Measurements from ENCODE around the gene TUBA4B. TPM values are rescaled to one million over a fixed set of nuclear protein-coding genes. Genes with fewer than 3 reads are reported as not detected.

The TUBA4B gene
- total RNA-seq, 4 donors from 2014 or later = not detected

GRCh38 chr2:219213026-219213415 lies 40.0 kb upstream of the TUBA4B start:
- DNase-seq = no peak
- Histone ChIP-seq H3K4me3 (no peak overlapping the region), H3K27me3 (no peaks in the 10 kb centered on the region), H3K27ac (no peak overlapping the region), H3K9me3 (no peaks in the 10 kb centered on the region), H3K4me1 (peaks cover 9 to 20% (median 18%) of the 10 kb centered on the region in 4 donors), H3K36me3 (peaks cover 0 to 4% (median 0%) of the 10 kb centered on the region in 4 donors)
- TF ChIP-seq EP300 (IDR thresholded peaks at IDR 0.05; ENCODE audit: low read depth) (no peak), POLR2AphosphoS5 (IDR thresholded peaks at IDR 0.05) (no peak), POLR2A (IDR thresholded peaks at IDR 0.05) (no peak), CTCF (IDR thresholded peaks at IDR 0.05) (no peak)
- in situ Hi-C loops (cut with MboI; ENCODE audit: low pct_ligation_motif_present in 1 of 4, low pct_unique_long_range_greater_than_20kb in 1 of 4, low sequenced_read_pairs in 3 of 4) = loop anchor here in 1 of 4 donors (10.0 kb wide), 1 partner anchor 48 kb away; the partner anchor contains the start of gene NHEJ1
- WGBS, 2 donors (ENCODE audit: low coverage in 1 of 2) = 91 to 100% methylated on average over 1 to 8 of the region's 8 CpGs
- intact Hi-C loops (cut with DNase I; ENCODE audit: low total_unique reads) = no loop called here

GRCh38 chr2:219213486-219214071 lies 39.5 kb upstream of the TUBA4B start:
- WGBS, 2 donors (ENCODE audit: low coverage in 1 of 2) = 88% methylated on average over 10 of the region's 10 CpGs; no CpG with 5 or more reads in 1 of the 2 donors
- H3K27ac ChIP-seq = no peak overlapping the region
- no peak for DNase-seq
- no peak overlapping the region for H3K4me3 ChIP-seq
- intact Hi-C loops (cut with DNase I; ENCODE audit: low total_unique reads) (no loop called here), in situ Hi-C loops (cut with MboI; ENCODE audit: low pct_ligation_motif_present in 1 of 4, low pct_unique_long_range_greater_than_20kb in 1 of 4, low sequenced_read_pairs in 3 of 4) (loop anchor here in 1 of 4 donors (10.0 kb wide), 1 partner anchor 49 kb away; the partner anchor contains the start of gene NHEJ1)
- no peak for TF ChIP-seq EP300 (IDR thresholded peaks at IDR 0.05; ENCODE audit: low read depth)
- TF ChIP-seq POLR2A (IDR thresholded peaks at IDR 0.05) = no peak
- TF ChIP-seq CTCF (IDR thresholded peaks at IDR 0.05) = no peak
- TF ChIP-seq POLR2AphosphoS5 (IDR thresholded peaks at IDR 0.05) = no peak
- no peaks in the 10 kb centered on the region for H3K27me3 ChIP-seq
- H3K9me3 ChIP-seq = no peaks in the 10 kb centered on the region
- H3K4me1 ChIP-seq = peaks cover 11 to 21% (median 19%) of the 10 kb centered on the region in 4 donors
- peaks cover 0 to 4% (median 0%) of the 10 kb centered on the region in 4 donors for H3K36me3 ChIP-seq

GRCh38 chr2:219214141-219214540 lies 38.9 kb upstream of the TUBA4B start:
- H3K4me1 ChIP-seq = peaks cover 12 to 27% (median 22%) of the 10 kb centered on the region in 4 donors
- intact Hi-C loops (cut with DNase I; ENCODE audit: low total_unique reads) (no loop called here), in situ Hi-C loops (cut with MboI; ENCODE audit: low pct_ligation_motif_present in 1 of 4, low pct_unique_long_range_greater_than_20kb in 1 of 4, low sequenced_read_pairs in 3 of 4) (loop anchor here in 1 of 4 donors (10.0 kb wide), 1 partner anchor 49 kb away; the partner anchor contains the start of gene NHEJ1)
- no peak overlapping the region for H3K4me3 ChIP-seq
- TF ChIP-seq POLR2AphosphoS5 (IDR thresholded peaks at IDR 0.05) = no peak
- no peak for TF ChIP-seq EP300 (IDR thresholded peaks at IDR 0.05; ENCODE audit: low read depth)
- TF ChIP-seq CTCF (IDR thresholded peaks at IDR 0.05) = no peak
- no peak for TF ChIP-seq POLR2A (IDR thresholded peaks at IDR 0.05)
- WGBS, 2 donors (ENCODE audit: low coverage in 1 of 2) = 96% methylated on average over 15 of the region's 15 CpGs; no CpG with 5 or more reads in 1 of the 2 donors
- H3K9me3 ChIP-seq = no peaks in the 10 kb centered on the region
- H3K36me3 ChIP-seq = peaks cover 0 to 4% (median 0%) of the 10 kb centered on the region in 4 donors
- DNase-seq = no peak
- H3K27me3 ChIP-seq = no peaks in the 10 kb centered on the region
- no peak overlapping the region for H3K27ac ChIP-seq

GRCh38 chr2:219214786-219215185 lies 38.3 kb upstream of the TUBA4B start:
- WGBS, 2 donors (ENCODE audit: low coverage in 1 of 2) = 95% methylated on average over 6 of the region's 6 CpGs; no CpG with 5 or more reads in 1 of the 2 donors

More at GRCh38 chr2:219214786-219215185, 38.3 kb upstream of the TUBA4B start:
- intact Hi-C loops (cut with DNase I; ENCODE audit: low total_unique reads) (no loop called here), in situ Hi-C loops (cut with MboI; ENCODE audit: low pct_ligation_motif_present in 1 of 4, low pct_unique_long_range_greater_than_20kb in 1 of 4, low sequenced_read_pairs in 3 of 4) (loop anchor here in 1 of 4 donors (10.0 kb wide), 1 partner anchor 50 kb away; the partner anchor contains the start of gene NHEJ1)
- Histone ChIP-seq H3K4me1 (peaks cover 19 to 33% (median 28%) of the 10 kb centered on the region in 4 donors), H3K36me3 (peaks cover 0 to 4% (median 0%) of the 10 kb centered on the region in 4 donors), H3K27me3 (no peaks in the 10 kb centered on the region), H3K27ac (no peak overlapping the region), H3K4me3 (no peak overlapping the region), H3K9me3 (no peaks in the 10 kb centered on the region)
- no peak for DNase-seq
- TF ChIP-seq CTCF (IDR thresholded peaks at IDR 0.05) = no peak
- no peak for TF ChIP-seq EP300 (IDR thresholded peaks at IDR 0.05; ENCODE audit: low read depth)
- no peak for TF ChIP-seq POLR2AphosphoS5 (IDR thresholded peaks at IDR 0.05)
- TF ChIP-seq POLR2A (IDR thresholded peaks at IDR 0.05) = no peak
